GM12878 (cell line): ENCODE results near the gene MKRN2.

Experiments used
- BCL3 ChIP-seq: IDR thresholded peaks from 2 replicates; pipeline ENCODE4 v1.6.1; 2011; ENCODE audit warnings: borderline replicate concordance, low read depth, mild to moderate bottlenecking, moderate library complexity, low read length; ENCODE audit not compliant: insufficient read depth, poor library complexity, severe bottlenecking
- BHLHE40 ChIP-seq, 2 experiments: fragments of 450-650 bp in 1 of 2; IDR thresholded peaks; 2 replicates each; pipeline ENCODE4 v1.6.1; 2011 to 2017; ENCODE audit warnings: low read depth in 2 of 2, borderline replicate concordance in 1 of 2, improper control_type of control experiment in 1 of 2, low read length in 1 of 2, mild to moderate bottlenecking in 1 of 2
- CEBPB ChIP-seq, 2 experiments: fragments of 150-350 bp in 1 of 2; IDR thresholded peaks; 2 replicates each; pipeline ENCODE4 v1.6.1; 2012 to 2014; ENCODE audit warnings: low read depth in 2 of 2, low read length in 2 of 2, borderline replicate concordance in 1 of 2, inconsistent platforms in 1 of 2
- CTCF ChIP-seq, 3 experiments: IDR thresholded peaks in 2 of 3; conservative IDR thresholded peaks in 1 of 3; 2 replicates each; pipeline ENCODE4 v1.5.1; 2011; ENCODE audit warnings: low read depth in 3 of 3, low read length in 3 of 3, mild to moderate bottlenecking in 3 of 3, control low read depth in 2 of 3, moderate library complexity in 2 of 3, inconsistent platforms in 1 of 3, mixed read lengths in 1 of 3; ENCODE audit not compliant: control insufficient read depth in 2 of 3, insufficient read depth in 1 of 3; ENCODE audit errors: extremely low read depth in 1 of 3
- EZH2 ChIP-seq: IDR thresholded peaks from 2 replicates; pipeline ENCODE4 v1.6.1; 2012; ENCODE audit warnings: low read depth, mild to moderate bottlenecking, control low read depth, inconsistent platforms, low read length, borderline replicate concordance; ENCODE audit not compliant: control insufficient read depth
- HCFC1 ChIP-seq: fragments of 150-350 bp; IDR thresholded peaks from 2 replicates; pipeline ENCODE4 v1.6.1; 2014; ENCODE audit warnings: low read length
- KDM1A ChIP-seq: fragments of 200-600 bp; sonication (generic); IDR thresholded peaks from 2 replicates; pipeline ENCODE4 v1.6.1; 2016; ENCODE audit warnings: borderline replicate concordance
- MYC ChIP-seq: IDR thresholded peaks from 2 replicates; pipeline ENCODE4 v1.6.1; 2011; ENCODE audit warnings: mild to moderate bottlenecking, low read length, moderate library complexity, inconsistent platforms; ENCODE audit not compliant: insufficient read depth, insufficient replicate concordance, insufficient read length, severe bottlenecking
- POLR2A ChIP-seq: IDR thresholded peaks from 2 replicates; pipeline ENCODE4 v1.6.1; 2011; ENCODE audit warnings: low read depth, mild to moderate bottlenecking, low read length
- RAD21 ChIP-seq: IDR thresholded peaks from 2 replicates; pipeline ENCODE4 v1.6.1; 2011; ENCODE audit warnings: mild to moderate bottlenecking, low read depth, low read length, moderate library complexity; ENCODE audit not compliant: insufficient read depth
- RCOR1 ChIP-seq: conservative IDR thresholded peaks from 2 replicates; pipeline ENCODE4 v1.6.1; 2012; ENCODE audit warnings: low read depth, low read length, improper control_type of control experiment
- SKIL ChIP-seq: fragments of 450-650 bp; IDR thresholded peaks from 2 replicates; pipeline ENCODE4 v1.6.1; 2017; ENCODE audit warnings: mild to moderate bottlenecking, low read depth, inconsistent platforms; ENCODE audit not compliant: poor library complexity, severe bottlenecking
- TBL1XR1 ChIP-seq: IDR thresholded peaks from 2 replicates; pipeline ENCODE4 v1.6.1; 2012; ENCODE audit warnings: low read depth, low read length, improper control_type of control experiment
- USF2 ChIP-seq: IDR thresholded peaks from 2 replicates; pipeline ENCODE4 v1.6.1; 2011; ENCODE audit warnings: low read depth, low read length, improper control_type of control experiment, borderline replicate concordance

GRCh38 chr3:12541625-12542024, 15.3 kb upstream of the MKRN2 start:
- TF ChIP-seq USF2 (no peak), CEBPB (IDR thresholded peaks at IDR 0.05; ENCODE audit: borderline replicate concordance in 1 of 2, low read depth in 2 of 2, low read length in 2 of 2) (no peak), POLR2A (no peak), CTCF (IDR thresholded peaks at IDR 0.05 in 2 of 3, conservative IDR thresholded peaks at IDR 0.05 in 1 of 3; ENCODE audit: control insufficient read depth in 2 of 3, extremely low read depth in 1 of 3, insufficient read depth in 1 of 3, low read depth in 3 of 3, low read length in 3 of 3) (no peak; a peak in 1 of 6 replicates), HCFC1 (no peak), EZH2 (no peak), MYC (no peak), RAD21 (no peak), BHLHE40 (IDR thresholded peaks at IDR 0.05; ENCODE audit: borderline replicate concordance in 1 of 2, low read depth in 2 of 2, low read length in 1 of 2) (no peak), BCL3 (no peak), KDM1A (no peak), TBL1XR1 (no peak), SKIL (no peak), RCOR1 (no peak)
